ENCODE data around the gene PSMA2.

- no peak for TF ChIP-seq CTCF (IDR thresholded peaks at IDR 0.05)
- no peak for TF ChIP-seq EP300 (IDR thresholded peaks at IDR 0.05)
Observed at GRCh38 chr7:42980514-42980913, 48.5 kb upstream of the PSMA2 start.
